K562 (cell line): ENCODE measurements around the gene HOXC12. TPM values are rescaled to one million over a fixed set of nuclear protein-coding genes. Genes with fewer than 3 reads are reported as not detected.

Experiments used
- CTBP1 ChIP-seq: fragments of 450-650 bp; IDR thresholded peaks from 2 replicates; pipeline ENCODE4 v1.6.1; 2016; ENCODE audit warnings: borderline replicate concordance
- L3MBTL2 ChIP-seq: fragments of 450-650 bp; IDR thresholded peaks from 2 replicates; pipeline ENCODE4 v1.6.1; 2016; ENCODE audit warnings: mild to moderate bottlenecking, moderate library complexity
- MYC ChIP-seq, 2 experiments: fragments of 250-450 bp in 1 of 2; sonication (Bioruptor Pico) in 1 of 2; IDR thresholded peaks; 2 replicates each; pipeline versions ENCODE4 v1.5.1 to v1.6.1; 2012 to 2021; ENCODE audit warnings: low read depth in 2 of 2, borderline replicate concordance in 1 of 2, improper control_type of control experiment in 1 of 2, low read length in 1 of 2, mild to moderate bottlenecking in 1 of 2, moderate library complexity in 1 of 2
- RAD51 ChIP-seq: fragments of 450-650 bp; IDR thresholded peaks from 2 replicates; pipeline ENCODE4 v1.7.1; 2016; ENCODE audit warnings: low read depth, mild to moderate bottlenecking, borderline replicate concordance
- XRCC3 ChIP-seq: fragments of 450-650 bp; IDR thresholded peaks from 2 replicates; pipeline ENCODE4 v1.6.1; 2017; ENCODE audit warnings: mild to moderate bottlenecking, moderate library complexity
- ZZZ3 ChIP-seq: fragments of 450-650 bp; IDR thresholded peaks from 2 replicates; pipeline ENCODE4 v1.6.1; 2016; ENCODE audit warnings: antibody characterized with exemption, mild to moderate bottlenecking, moderate library complexity
- polyA plus RNA-seq, 8 experiments: library from polyadenylated mRNA; depleted of rRNA in 4 of 8; stranded (reverse) in 5 of 8; unstranded in 3 of 8; fragments of >200 nt; fragmentation: Nextera tagmentation in 2 of 8; fragmentation: Illumina TruSeq in 1 of 8; extraction: Ambion mirVana in 2 of 8; extraction: Trizol in 1 of 8; gene quantifications; 2 replicates each; pipeline versions ENCODE4 v1.2.1 to v1.2.3, GENCODE V29; 2011 to 2014; ENCODE audit warnings: inconsistent platforms in 1 of 8, missing spikeins in 1 of 8
- total RNA-seq, 7 experiments: library from RNA; depleted of rRNA in 6 of 7; stranded (reverse); fragments of >200 nt in 6 of 7; fragmentation: Illumina TruSeq in 2 of 7; extraction: Trizol in 2 of 7; gene quantifications; 2 replicates each; pipeline versions ENCODE4 v1.2.1 to v1.2.3, GENCODE V29; 2011 to 2021; ENCODE audit warnings: low replicate concordance in 1 of 7
- TF ChIP-seq, protein P1 (sequence below): fragments of 450-650 bp; IDR thresholded peaks from 2 replicates; pipeline ENCODE4 v1.6.1; 2016; ENCODE audit warnings: mild to moderate bottlenecking, moderate library complexity
- TF ChIP-seq, protein P2 (sequence below): fragments of 450-650 bp; IDR thresholded peaks from 2 replicates; pipeline ENCODE4 v1.6.1; 2016
- TF ChIP-seq, protein P3 (sequence below): sonication (generic); formaldehyde crosslinking; IDR thresholded peaks from 2 replicates; pipeline ENCODE4 v1.5.0; 2020; ENCODE audit warnings: missing genetic modification reagents

Gene HOXC12
- total and polyA plus RNA-seq, 9 of the 15 experiments (the other 6 are each of a cell fraction or from before 2014, with no cell fraction given) = 0.04 to 0.36 (median 0.11) TPM; not detected in 1

DNA sequence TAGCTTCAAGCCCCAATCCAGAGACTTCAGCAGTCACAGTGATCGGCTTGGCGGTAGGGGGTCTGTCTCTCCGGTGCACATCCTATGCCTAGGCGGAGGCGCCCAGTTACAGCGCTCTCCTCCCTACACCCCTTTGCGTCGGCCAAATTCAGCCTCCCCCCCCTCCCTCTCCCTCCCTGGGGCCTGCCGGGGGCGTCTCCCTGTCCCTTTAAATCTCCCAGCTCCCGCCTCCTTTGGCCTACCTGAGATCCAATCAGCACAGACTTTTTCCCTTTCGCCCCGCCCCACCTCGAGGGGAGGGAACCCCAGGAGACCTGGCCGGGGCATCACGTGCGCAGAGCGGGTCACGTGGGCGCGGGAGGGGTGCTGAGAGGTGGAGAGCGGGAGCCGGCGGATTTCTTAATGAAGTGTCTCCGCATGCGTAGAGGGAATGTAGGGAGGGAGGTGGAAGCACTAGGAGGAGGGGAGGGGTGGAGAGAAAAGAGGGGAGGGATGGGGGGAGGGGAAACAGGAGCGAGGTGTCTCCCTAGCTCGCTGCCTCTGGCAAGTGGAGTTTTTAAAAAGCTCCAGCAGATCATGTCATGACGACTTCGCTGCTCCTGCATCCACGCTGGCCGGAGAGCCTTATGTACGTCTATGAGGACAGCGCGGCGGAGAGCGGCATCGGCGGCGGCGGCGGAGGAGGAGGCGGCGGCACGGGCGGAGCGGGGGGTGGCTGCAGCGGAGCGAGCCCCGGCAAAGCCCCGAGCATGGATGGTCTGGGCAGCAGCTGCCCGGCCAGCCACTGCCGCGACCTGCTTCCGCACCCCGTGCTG, 16.2 kb upstream of the HOXC12 start, which contains the start of gene HOXC13 (continued):
- TF ChIP-seq, protein P1, sequence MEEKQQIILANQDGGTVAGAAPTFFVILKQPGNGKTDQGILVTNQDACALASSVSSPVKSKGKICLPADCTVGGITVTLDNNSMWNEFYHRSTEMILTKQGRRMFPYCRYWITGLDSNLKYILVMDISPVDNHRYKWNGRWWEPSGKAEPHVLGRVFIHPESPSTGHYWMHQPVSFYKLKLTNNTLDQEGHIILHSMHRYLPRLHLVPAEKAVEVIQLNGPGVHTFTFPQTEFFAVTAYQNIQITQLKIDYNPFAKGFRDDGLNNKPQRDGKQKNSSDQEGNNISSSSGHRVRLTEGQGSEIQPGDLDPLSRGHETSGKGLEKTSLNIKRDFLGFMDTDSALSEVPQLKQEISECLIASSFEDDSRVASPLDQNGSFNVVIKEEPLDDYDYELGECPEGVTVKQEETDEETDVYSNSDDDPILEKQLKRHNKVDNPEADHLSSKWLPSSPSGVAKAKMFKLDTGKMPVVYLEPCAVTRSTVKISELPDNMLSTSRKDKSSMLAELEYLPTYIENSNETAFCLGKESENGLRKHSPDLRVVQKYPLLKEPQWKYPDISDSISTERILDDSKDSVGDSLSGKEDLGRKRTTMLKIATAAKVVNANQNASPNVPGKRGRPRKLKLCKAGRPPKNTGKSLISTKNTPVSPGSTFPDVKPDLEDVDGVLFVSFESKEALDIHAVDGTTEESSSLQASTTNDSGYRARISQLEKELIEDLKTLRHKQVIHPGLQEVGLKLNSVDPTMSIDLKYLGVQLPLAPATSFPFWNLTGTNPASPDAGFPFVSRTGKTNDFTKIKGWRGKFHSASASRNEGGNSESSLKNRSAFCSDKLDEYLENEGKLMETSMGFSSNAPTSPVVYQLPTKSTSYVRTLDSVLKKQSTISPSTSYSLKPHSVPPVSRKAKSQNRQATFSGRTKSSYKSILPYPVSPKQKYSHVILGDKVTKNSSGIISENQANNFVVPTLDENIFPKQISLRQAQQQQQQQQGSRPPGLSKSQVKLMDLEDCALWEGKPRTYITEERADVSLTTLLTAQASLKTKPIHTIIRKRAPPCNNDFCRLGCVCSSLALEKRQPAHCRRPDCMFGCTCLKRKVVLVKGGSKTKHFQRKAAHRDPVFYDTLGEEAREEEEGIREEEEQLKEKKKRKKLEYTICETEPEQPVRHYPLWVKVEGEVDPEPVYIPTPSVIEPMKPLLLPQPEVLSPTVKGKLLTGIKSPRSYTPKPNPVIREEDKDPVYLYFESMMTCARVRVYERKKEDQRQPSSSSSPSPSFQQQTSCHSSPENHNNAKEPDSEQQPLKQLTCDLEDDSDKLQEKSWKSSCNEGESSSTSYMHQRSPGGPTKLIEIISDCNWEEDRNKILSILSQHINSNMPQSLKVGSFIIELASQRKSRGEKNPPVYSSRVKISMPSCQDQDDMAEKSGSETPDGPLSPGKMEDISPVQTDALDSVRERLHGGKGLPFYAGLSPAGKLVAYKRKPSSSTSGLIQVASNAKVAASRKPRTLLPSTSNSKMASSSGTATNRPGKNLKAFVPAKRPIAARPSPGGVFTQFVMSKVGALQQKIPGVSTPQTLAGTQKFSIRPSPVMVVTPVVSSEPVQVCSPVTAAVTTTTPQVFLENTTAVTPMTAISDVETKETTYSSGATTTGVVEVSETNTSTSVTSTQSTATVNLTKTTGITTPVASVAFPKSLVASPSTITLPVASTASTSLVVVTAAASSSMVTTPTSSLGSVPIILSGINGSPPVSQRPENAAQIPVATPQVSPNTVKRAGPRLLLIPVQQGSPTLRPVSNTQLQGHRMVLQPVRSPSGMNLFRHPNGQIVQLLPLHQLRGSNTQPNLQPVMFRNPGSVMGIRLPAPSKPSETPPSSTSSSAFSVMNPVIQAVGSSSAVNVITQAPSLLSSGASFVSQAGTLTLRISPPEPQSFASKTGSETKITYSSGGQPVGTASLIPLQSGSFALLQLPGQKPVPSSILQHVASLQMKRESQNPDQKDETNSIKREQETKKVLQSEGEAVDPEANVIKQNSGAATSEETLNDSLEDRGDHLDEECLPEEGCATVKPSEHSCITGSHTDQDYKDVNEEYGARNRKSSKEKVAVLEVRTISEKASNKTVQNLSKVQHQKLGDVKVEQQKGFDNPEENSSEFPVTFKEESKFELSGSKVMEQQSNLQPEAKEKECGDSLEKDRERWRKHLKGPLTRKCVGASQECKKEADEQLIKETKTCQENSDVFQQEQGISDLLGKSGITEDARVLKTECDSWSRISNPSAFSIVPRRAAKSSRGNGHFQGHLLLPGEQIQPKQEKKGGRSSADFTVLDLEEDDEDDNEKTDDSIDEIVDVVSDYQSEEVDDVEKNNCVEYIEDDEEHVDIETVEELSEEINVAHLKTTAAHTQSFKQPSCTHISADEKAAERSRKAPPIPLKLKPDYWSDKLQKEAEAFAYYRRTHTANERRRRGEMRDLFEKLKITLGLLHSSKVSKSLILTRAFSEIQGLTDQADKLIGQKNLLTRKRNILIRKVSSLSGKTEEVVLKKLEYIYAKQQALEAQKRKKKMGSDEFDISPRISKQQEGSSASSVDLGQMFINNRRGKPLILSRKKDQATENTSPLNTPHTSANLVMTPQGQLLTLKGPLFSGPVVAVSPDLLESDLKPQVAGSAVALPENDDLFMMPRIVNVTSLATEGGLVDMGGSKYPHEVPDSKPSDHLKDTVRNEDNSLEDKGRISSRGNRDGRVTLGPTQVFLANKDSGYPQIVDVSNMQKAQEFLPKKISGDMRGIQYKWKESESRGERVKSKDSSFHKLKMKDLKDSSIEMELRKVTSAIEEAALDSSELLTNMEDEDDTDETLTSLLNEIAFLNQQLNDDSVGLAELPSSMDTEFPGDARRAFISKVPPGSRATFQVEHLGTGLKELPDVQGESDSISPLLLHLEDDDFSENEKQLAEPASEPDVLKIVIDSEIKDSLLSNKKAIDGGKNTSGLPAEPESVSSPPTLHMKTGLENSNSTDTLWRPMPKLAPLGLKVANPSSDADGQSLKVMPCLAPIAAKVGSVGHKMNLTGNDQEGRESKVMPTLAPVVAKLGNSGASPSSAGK = peak; percentile 85
- TF ChIP-seq MYC (IDR thresholded peaks at IDR 0.05; ENCODE audit: low read depth, low read length) (peak; percentile 65), MYC (CRISPR knock-in tag; IDR thresholded peaks at IDR 0.05; ENCODE audit: borderline replicate concordance, low read depth) (0 out of 2 replicates have a peak, but pooled peaks have one; percentile 47), L3MBTL2 (peak; percentile 86), CTBP1 (peak; percentile 30; the same call in 1 of the 2 replicates), ZZZ3 (no peak), XRCC3 (no peak), RAD51 (peak; percentile 100)
- TF ChIP-seq, protein P2, sequence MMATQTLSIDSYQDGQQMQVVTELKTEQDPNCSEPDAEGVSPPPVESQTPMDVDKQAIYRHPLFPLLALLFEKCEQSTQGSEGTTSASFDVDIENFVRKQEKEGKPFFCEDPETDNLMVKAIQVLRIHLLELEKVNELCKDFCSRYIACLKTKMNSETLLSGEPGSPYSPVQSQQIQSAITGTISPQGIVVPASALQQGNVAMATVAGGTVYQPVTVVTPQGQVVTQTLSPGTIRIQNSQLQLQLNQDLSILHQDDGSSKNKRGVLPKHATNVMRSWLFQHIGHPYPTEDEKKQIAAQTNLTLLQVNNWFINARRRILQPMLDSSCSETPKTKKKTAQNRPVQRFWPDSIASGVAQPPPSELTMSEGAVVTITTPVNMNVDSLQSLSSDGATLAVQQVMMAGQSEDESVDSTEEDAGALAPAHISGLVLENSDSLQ = peak; percentile 84
- TF ChIP-seq, protein P3, sequence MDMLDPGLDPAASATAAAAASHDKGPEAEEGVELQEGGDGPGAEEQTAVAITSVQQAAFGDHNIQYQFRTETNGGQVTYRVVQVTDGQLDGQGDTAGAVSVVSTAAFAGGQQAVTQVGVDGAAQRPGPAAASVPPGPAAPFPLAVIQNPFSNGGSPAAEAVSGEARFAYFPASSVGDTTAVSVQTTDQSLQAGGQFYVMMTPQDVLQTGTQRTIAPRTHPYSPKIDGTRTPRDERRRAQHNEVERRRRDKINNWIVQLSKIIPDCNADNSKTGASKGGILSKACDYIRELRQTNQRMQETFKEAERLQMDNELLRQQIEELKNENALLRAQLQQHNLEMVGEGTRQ (CRISPR knock-in tag) = peak; percentile 100
